Hematopoietic multipotent progenitor cell treated with erythropoietin and hydrocortisone succinate and interleukin-3 and kit ligand, for 15 days (in vitro differentiated cells): ENCODE results near the gene RIPOR3.
"Not testable (repeated sequence)": the region's sequence is repeated elsewhere in the genome, so short reads cannot be mapped to it uniquely, and the experiment has no call there.

Experiments used
- DNase-seq: peaks from one replicate; pipeline ENCODE4 v3.0.0-alpha.2; 2015; ENCODE audit warnings: low spot score

The RIPOR3 gene

GRCh38 chr20:50703651-50704438, 12.5 kb upstream of the RIPOR3 start:
- peak; percentile 60 for DNase-seq

- DNase-seq: no peak
These were observed 10.0 kb upstream of the RIPOR3 start for GRCh38 chr20:50701041-50701963.

DNA sequence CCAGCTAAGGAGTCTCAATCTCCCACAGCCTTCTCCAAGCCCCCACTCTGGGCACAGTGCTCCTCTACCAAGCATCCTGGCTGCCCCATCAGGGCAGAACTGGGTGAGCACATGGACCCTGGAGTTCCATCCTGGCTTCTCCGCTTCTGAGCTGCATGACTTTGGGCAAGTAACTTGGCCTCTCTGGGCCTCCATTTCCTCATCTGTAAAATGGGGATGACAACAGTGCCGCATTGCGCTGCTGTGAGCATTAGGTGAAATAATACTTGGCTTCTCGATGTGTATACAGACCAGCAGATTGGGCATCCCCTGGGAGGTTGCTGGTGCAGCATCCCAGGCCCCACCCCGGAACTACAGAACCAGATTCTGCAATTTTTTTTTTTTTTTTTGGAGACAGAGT, 8.3 kb upstream of the RIPOR3 start:
- DNase-seq: no peak

GRCh38 chr20:50698255-50698654, 6.9 kb upstream of the RIPOR3 start:
- not testable (repeated sequence) for DNase-seq

- no peak for DNase-seq
These were observed 4.0 kb upstream of the RIPOR3 start for GRCh38 chr20:50695135-50695872.

GRCh38 chr20:50694379-50695134, 3.2 kb upstream of the RIPOR3 start:
- DNase-seq: no peak

GRCh38 chr20:50693001-50693400, 1.7 kb upstream of the RIPOR3 start:
- DNase-seq: no peak

DNA sequence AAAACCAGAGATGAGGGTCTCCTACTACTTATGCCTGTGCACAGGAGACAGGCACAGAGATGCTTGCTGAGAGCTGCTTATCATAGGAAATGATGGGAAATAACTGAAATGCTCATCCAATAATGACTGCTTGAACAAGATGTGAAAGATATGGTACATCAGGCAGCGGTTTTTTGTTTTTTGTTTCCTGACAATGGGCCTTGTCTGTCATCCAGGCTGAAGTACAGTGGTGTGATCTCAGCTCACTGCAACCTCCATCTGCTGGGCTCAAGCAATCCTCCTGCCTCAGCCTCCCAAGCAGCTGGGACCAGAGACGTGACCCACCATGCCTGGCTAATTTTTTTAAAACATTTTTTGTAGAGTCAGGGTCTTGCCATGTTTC, 1.2 kb upstream of the RIPOR3 start:
- DNase-seq: no peak

- peak; percentile 79 for DNase-seq
These were observed 520 bp upstream of the RIPOR3 start for GRCh38 chr20:50691573-50692551.

DNA sequence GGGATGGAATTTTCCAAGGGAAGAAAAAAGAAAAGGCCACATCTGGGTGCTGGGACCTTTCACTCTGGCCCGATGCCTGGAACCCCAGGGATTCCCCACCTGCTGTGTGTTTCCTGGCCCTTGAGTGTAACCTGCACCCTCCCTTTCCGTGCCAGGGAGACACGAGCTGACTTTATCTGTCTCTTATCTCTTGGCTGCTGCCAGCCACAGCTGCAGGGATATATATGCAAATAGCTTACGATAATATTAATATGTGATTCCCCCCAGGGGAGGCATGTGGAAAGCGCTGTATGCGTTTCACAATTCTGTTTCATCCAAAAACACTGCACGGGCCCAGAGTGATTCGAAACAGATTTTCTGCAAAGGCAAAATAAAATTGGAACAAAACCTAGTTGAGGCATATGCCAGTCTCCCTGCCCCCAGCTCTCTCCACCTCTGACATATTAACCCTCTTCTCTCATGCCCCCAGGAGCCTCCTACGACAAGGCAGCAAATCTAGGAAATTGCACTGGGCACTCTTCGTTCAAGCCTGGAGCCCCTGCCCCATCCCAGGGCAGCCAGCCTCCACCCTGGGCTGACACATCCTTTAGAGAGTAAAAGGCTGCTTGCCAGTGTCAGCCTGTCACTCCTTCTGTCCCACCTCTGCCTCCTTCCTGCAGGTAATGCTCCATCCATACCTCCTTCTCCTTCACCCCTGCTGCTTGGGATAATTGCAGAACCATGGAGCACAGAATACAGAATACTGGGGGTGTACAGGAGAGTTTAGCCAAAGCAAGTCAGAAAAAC, 1.3 kb downstream of the RIPOR3 start:
- DNase-seq: peak; percentile 76

- no peak for DNase-seq
These were observed 2.9 kb downstream of the RIPOR3 start for GRCh38 chr20:50688256-50688975.

- DNase-seq: no peak
These were observed 4.5 kb downstream of the RIPOR3 start for GRCh38 chr20:50686821-50687220.

DNA sequence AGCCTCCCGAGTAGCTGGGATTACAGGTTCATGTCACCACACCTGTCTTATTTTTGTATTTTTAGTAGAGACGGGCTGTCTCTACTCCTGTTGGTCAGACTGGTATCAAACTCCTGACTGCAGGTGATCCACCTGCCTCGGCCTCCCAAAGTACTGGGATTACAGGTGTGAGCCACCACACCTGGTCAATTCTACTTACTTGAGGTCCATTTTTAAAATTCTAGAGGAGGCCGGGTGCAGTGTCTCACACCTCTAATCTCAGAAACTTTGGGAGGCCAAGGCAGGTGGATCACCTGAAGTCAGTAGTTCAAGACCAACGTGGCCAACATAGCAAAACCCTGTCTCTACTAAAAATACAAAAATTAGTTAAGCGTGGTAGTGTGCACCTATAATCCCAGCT, 7.8 kb downstream of the RIPOR3 start:
- no peak for DNase-seq

DNA sequence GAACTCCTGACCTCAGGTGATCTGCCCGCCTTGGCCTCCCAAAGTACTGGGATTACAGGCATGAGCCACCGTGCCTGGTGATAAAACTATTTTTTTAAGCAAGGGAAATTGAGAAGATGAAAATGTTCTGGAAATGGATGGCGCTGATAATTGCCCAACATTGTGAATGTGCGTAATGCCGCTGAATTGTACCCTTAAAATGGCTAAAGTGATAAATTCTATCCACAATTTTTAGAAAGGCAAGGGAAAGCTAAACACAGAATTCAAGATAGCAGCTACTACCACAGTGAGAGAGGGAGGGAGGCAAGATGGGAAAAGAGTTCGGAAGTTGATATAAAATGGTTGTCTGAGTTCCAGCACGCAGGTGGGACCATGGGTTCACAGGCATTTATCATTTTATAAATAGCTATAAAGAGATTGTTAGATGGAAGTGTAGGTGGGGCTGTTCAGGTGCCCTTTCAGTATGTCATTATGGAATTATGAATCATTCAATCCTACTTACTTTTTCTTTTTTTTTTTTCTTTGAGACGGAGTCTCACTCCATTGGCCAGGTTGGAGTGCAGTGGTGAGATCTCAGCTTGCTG, 8.3 kb downstream of the RIPOR3 start:
- no peak for DNase-seq

DNA sequence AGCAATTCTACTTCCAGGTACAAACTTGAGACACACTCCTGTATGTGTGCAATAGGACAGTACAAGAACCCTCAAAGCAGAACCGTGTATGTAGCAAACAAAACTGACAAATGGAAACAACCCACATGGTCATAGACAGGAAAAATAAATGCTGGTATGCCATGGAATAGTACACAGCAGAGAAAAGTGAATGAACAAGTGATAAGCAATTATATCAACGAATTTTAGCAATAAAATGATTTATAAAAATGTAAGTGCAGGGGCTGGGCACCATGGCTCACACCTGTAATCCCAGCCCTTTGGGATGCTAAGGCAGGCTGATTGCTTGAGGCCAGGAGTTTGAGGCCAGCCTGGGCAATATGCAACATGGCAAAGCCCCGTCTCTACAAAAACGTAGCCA, 9.3 kb downstream of the RIPOR3 start:
- no peak for DNase-seq

DNA sequence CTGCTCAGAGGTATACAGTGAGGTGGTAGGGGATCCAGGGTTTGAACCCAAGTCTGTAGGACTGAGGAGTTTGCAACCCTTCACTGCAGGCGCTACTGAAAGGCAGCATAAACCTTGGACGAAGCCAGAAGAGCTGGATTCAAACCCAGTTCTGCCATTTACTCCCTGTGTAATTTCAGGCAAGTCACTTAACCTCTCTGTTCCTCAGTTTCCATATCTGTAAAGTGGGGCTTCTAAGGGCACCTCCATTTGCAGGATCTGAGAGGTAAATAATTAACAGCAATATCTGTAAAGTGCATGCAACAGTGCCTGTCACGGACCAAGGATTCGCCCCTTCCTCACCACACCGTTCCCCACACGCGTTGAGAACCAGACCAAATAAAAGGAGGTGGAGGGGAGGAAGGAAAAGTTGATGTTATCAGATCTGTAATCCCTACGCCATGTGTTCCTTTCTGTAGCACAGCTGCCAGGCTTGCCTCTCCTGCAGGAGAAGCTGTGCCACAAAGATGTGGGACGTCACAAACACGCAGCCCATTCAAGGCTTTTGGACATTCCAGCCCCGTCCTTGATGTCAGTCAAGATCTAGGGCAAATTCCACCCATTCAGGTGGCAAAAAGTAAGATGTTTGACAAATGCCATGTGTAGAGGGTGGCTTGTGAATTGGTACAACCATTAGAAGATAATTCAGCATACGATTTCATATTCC, 9.8 kb downstream of the RIPOR3 start:
- DNase-seq: no peak

DNA sequence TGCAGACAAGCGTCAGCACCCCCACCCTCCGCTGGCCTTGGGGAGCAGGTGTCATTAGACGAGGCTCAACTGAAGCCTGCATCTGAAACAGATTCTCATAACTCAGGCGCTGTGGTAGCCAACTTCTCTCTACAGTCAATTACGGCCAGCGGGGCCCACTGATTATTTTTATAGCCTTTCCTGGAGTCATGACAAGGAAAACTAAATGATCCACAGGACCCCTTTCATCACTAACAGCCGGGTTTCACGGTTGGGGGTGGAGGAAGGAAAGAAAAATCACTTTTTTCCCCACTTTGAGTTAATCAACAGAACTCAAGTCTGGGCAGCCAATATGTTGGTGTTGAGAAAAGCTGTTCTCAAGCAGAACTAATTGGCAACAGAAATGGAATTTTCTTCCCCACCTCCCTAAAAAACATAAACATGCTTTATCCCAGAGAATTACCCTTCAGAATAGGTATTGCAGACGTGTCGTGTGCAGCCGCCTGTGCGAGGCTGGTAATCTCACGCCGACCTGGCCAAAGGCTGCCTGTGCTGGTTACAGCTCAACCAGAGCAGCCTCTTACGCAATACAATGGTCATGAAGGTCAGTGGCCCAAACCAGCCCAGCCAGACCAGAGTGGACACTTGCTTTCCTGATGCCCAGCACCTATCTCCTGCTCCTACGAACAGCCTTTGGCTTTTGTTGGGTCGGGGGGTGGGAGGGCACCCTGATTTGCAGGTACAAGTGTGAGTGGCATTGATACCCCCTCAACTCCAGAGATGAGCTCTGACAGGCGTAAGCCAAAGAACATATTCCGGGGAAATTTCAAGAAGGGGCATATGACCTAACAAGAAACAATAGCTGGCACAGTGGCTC, 11.0 kb downstream of the RIPOR3 start:
- no peak for DNase-seq
